ENCODE data around the gene SPC25. TPM values are rescaled to one million over a fixed set of nuclear protein-coding genes. Genes with fewer than 3 reads are reported as not detected.

SPC25 gene
- total and polyA plus RNA-seq, 9 of the 15 experiments (the other 6 are each of a cell fraction or from before 2014, with no cell fraction given): 44.8 to 100 (median 75.0) TPM

DNA sequence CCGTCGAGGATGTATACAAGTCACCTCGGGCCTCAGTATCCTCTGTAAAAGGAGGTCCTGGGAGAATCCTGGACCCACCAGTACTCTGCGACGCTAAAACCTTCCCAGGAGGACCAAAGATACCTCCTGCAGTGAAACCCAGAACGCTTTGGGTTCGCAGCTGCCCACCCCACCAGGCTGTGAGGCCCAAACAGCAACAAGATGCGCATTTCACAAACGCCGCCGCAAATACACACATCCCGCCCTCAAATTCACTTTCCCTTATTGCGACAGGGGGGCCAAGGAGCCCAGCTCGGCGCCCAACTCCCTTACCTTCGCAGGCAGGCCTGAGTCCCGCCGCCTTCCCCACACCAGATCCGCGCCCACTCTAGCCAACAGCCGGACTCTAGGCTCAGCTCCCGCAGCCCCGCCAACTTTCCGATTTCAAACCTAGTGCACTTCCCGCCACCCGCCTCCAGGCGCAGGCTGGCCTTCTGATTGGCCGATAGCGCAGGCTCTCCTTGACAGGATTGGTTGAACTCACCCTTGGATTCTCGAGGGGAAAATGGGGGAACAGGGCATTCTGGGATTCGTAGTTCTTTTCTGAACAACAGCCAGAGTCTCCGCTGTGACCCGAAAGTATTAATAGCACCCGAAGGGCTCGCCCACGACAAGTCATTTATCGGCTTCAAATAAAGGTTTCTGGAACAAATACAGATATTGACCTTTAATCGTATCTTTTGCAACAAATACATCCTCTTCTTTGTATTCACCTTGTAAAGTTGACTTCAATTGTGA lies at the start of gene SPC25 (continued):
- TF ChIP-seq SFPQ (IDR thresholded peaks at IDR 0.05; ENCODE audit: low read depth, low read length) (no peak), NCOR1 (IDR thresholded peaks at IDR 0.05) (no peak), ZNF121 (CRISPR knock-in tag; conservative IDR thresholded peaks at IDR 0.05) (no peak), CXXC5 (CRISPR knock-in tag; IDR thresholded peaks at IDR 0.05) (peak; percentile 69), ZC3H8 (IDR thresholded peaks at IDR 0.05) (no peak), RNF2 (IDR thresholded peaks at IDR 0.05) (no peak), ZBTB34 (CRISPR knock-in tag; IDR thresholded peaks at IDR 0.05) (no peak), ZNF253 (CRISPR knock-in tag; conservative IDR thresholded peaks at IDR 0.05) (no peak), CTBP1 (IDR thresholded peaks at IDR 0.05; ENCODE audit: borderline replicate concordance) (peak; percentile 59; the same call in 1 of the 2 replicates), LARP7 (IDR thresholded peaks at IDR 0.05) (no peak), ZNF655 (CRISPR knock-in tag; IDR thresholded peaks at IDR 0.05) (no peak), CHD1 (IDR thresholded peaks at IDR 0.05; ENCODE audit: low read length) (no peak), CHD2 (IDR thresholded peaks at IDR 0.05; ENCODE audit: low read depth, low read length) (peak; percentile 94), RBM17 (IDR thresholded peaks at IDR 0.05; ENCODE audit: borderline replicate concordance, low read depth, low read length) (no peak), NCOA4 (IDR thresholded peaks at IDR 0.05; ENCODE audit: partially characterized antibody) (no peak), KAT8 (IDR thresholded peaks at IDR 0.05; ENCODE audit: low read depth) (no peak), HDAC3 (IDR thresholded peaks at IDR 0.05; ENCODE audit: borderline replicate concordance, partially characterized antibody) (peak; percentile 34), ZNF23 (CRISPR knock-in tag; IDR thresholded peaks at IDR 0.05) (no peak)
- TF ChIP-seq, protein P1, sequence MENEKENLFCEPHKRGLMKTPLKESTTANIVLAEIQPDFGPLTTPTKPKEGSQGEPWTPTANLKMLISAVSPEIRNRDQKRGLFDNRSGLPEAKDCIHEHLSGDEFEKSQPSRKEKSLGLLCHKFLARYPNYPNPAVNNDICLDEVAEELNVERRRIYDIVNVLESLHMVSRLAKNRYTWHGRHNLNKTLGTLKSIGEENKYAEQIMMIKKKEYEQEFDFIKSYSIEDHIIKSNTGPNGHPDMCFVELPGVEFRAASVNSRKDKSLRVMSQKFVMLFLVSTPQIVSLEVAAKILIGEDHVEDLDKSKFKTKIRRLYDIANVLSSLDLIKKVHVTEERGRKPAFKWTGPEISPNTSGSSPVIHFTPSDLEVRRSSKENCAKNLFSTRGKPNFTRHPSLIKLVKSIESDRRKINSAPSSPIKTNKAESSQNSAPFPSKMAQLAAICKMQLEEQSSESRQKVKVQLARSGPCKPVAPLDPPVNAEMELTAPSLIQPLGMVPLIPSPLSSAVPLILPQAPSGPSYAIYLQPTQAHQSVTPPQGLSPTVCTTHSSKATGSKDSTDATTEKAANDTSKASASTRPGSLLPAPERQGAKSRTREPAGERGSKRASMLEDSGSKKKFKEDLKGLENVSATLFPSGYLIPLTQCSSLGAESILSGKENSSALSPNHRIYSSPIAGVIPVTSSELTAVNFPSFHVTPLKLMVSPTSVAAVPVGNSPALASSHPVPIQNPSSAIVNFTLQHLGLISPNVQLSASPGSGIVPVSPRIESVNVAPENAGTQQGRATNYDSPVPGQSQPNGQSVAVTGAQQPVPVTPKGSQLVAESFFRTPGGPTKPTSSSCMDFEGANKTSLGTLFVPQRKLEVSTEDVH (IDR thresholded peaks at IDR 0.05; ENCODE audit: low read depth, partially characterized antibody): peak; percentile 100
- TF ChIP-seq, protein P2, sequence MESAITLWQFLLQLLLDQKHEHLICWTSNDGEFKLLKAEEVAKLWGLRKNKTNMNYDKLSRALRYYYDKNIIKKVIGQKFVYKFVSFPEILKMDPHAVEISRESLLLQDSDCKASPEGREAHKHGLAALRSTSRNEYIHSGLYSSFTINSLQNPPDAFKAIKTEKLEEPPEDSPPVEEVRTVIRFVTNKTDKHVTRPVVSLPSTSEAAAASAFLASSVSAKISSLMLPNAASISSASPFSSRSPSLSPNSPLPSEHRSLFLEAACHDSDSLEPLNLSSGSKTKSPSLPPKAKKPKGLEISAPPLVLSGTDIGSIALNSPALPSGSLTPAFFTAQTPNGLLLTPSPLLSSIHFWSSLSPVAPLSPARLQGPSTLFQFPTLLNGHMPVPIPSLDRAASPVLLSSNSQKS (CRISPR knock-in tag; IDR thresholded peaks at IDR 0.05): no peak

All from K562 (cell line).